SK-N-MC (cell line): ENCODE measurements around the gene SKAP2.

Experiments used
- EZH2 ChIP-seq: fragments of 200-600 bp; sonication (generic); IDR thresholded peaks from one replicate; pipeline ENCODE4 v1.6.1; 2017; ENCODE audit warnings: antibody characterized with exemption
- POLR2AphosphoS5 ChIP-seq: IDR thresholded peaks from 2 replicates; pipeline ENCODE4 v1.6.1; 2012; ENCODE audit warnings: mild to moderate bottlenecking, low read depth, low read length, borderline replicate concordance

DNA sequence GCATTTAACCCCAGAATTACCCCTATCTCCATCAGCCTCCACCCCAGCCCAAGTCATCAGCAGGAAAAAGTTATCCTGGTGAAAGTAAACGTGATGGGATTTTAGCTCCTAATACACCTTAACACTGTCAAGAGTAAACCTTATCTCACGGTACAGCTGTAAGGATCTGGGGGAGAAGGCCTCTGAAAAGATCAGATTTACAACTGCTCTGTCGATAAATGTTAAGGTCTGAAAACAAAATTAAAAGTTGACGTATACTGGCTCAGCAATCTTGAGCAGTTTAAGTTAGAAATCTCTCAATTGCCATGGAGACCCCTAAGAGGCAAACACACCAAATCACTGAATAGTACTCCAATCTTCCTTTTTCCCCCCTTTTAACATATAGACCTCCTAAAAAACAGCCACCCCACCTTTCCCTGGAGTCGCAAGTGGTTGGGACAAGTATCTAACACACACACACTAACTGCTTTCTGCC is 6.1 kb downstream of the SKAP2 start:
- TF ChIP-seq EZH2 (no peak), POLR2AphosphoS5 (no peak)
